Panc1 (cell line): Measurements from ENCODE around the gene EMB. TPM values are rescaled to one million over a fixed set of nuclear protein-coding genes. Genes with fewer than 3 reads are reported as not detected.
"Not testable (repeated sequence)": the region's sequence is repeated elsewhere in the genome, so short reads cannot be mapped to it uniquely, and the experiment has no call there.

Experiments
- ATAC-seq: fragments of 200-7000 bp; cut with Tn5 transposase; 2 replicates; pipeline ENCODE4 v1.9.1; 2020; ENCODE audit warnings: mild to moderate bottlenecking, moderate library complexity
- BruUV-seq: library from RNA; stranded (reverse); fragments of 400-500 nt; replicated peaks from 2 replicates; lab custom pipeline; 2021; lab: Mats Ljungman, UMichigan
- CTCF ChIA-PET: fragments of 300-600 bp; sonication (Branson Sonifier 250); formaldehyde crosslinking; loops from one replicate; lab custom pipeline; 2022; ENCODE audit warnings: antibody characterized with exemption; lab: Charles Lee
- POLR2A ChIA-PET: fragments of 300-600 bp; sonication (Branson Sonifier 250); formaldehyde crosslinking; loops from one replicate; lab custom pipeline; 2022; ENCODE audit warnings: antibody characterized with exemption; lab: Charles Lee
- DNase-seq: peaks from one replicate; pipeline ENCODE4 v3.0.0-alpha.2; 2010; ENCODE audit warnings: low read depth, low spot score
- H3K27ac ChIP-seq: 2 replicates; pipeline ENCODE4 v1.5.1; 2011; ENCODE audit warnings: mild to moderate bottlenecking, low read length, inconsistent platforms
- H3K27me3 ChIP-seq: fragments of 200-500 bp; sonication (Bioruptor generic); 2 replicates; pipeline ENCODE4 v1.6.0; 2014; ENCODE audit warnings: low read length, inconsistent platforms; ENCODE audit not compliant: control insufficient read depth, insufficient read depth
- H3K36me3 ChIP-seq: fragments of 200-500 bp; sonication (Bioruptor generic); 2 replicates; pipeline ENCODE4 v1.5.1; 2014; ENCODE audit warnings: inconsistent platforms, mild to moderate bottlenecking, low read length, moderate library complexity; ENCODE audit not compliant: control insufficient read depth, insufficient read depth
- H3K4me1 ChIP-seq: 2 replicates; pipeline ENCODE4 v1.5.1; 2011; ENCODE audit warnings: inconsistent platforms, mild to moderate bottlenecking, low read length, moderate library complexity; ENCODE audit not compliant: control insufficient read depth, insufficient read depth
- H3K4me3 ChIP-seq, 2 experiments: 2 replicates each; pipeline ENCODE4 v1.5.1; 2011 to 2012; ENCODE audit warnings: low read depth in 2 of 2, low read length in 2 of 2, mild to moderate bottlenecking in 2 of 2, inconsistent platforms in 1 of 2, moderate library complexity in 1 of 2
- H3K9me3 ChIP-seq: fragments of 200-500 bp; sonication (Bioruptor generic); 2 replicates; pipeline ENCODE4 v1.5.1; 2014; ENCODE audit warnings: low read depth, mild to moderate bottlenecking, inconsistent platforms, low read length, moderate library complexity; ENCODE audit not compliant: control insufficient read depth, insufficient read depth
- CTCF ChIP-seq: fragments of 450-650 bp; IDR thresholded peaks from 2 replicates; pipeline ENCODE4 v1.5.1; 2017; ENCODE audit warnings: mild to moderate bottlenecking
- POLR2AphosphoS5 ChIP-seq: IDR thresholded peaks from 2 replicates; pipeline ENCODE4 v1.6.1; 2012; ENCODE audit warnings: mild to moderate bottlenecking, low read depth, low read length, moderate library complexity
- REST ChIP-seq, 2 experiments: IDR thresholded peaks; 2 replicates each; pipeline ENCODE4 v1.6.1; 2011 to 2012; ENCODE audit warnings: low read depth in 2 of 2, control low read depth in 1 of 2, low read length in 1 of 2, mild to moderate bottlenecking in 1 of 2, moderate library complexity in 1 of 2; ENCODE audit not compliant: insufficient read depth in 1 of 2
- SIN3A ChIP-seq: IDR thresholded peaks from 2 replicates; pipeline ENCODE4 v1.6.1; 2012; ENCODE audit warnings: low read depth, mild to moderate bottlenecking, low read length, moderate library complexity, borderline replicate concordance; ENCODE audit not compliant: insufficient read depth
- TCF7L2 ChIP-seq: IDR thresholded peaks from 2 replicates; pipeline ENCODE4 v1.6.1; 2011; ENCODE audit warnings: mild to moderate bottlenecking, low read depth, low read length, inconsistent platforms
- in situ Hi-C: cut with HindIII; loops from 2 replicates; pipeline ENCODE4 v1.10.0; 2016; ENCODE audit warnings: low sequenced_read_pairs, low pct_unique_long_range_greater_than_20kb
- intact Hi-C: fragments of 100-400 bp; cut with micrococcal nuclease; formaldehyde crosslinking; loops from one replicate; pipeline ENCODE4 v1.10.0; 2022; ENCODE audit not compliant: unreplicated experiment
- total RNA-seq: library from RNA; stranded (reverse); gene quantifications from one replicate; pipeline ENCODE4 v1.2.1, GENCODE V29; 2021; ENCODE audit not compliant: unreplicated experiment

Gene EMB
- total RNA-seq, 1 experiment from 2014 or later = 65.9 TPM

DNA sequence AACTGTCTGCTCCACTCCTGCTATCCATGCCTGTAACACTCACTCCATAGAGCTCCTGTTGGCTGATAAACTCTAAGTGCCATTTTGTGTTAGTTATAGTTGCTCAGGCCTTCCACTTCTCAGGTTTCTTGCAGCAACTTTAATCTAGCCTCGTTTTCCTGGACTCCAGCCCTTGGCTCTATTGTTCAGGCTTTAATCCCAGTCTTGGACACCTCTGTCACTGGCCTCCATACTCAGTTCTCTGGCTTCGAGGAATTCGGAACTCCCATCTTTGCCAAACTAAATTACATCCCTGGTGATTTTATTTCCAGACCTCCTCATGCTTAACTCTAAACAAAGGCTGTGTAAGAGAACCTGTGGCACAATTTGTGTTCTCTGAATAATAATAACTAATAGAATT, 39.8 kb downstream of the EMB start:
- DNase-seq = no peak
- CTCF ChIA-PET = no interaction called here
- ATAC-seq = no peak
- no peaks in the 10 kb centered on the region for H3K4me1 ChIP-seq
- TF ChIP-seq SIN3A = no peak
- TF ChIP-seq CTCF = no peak
- no peak for TF ChIP-seq TCF7L2
- TF ChIP-seq POLR2AphosphoS5 = no peak
- no peak for TF ChIP-seq REST (IDR thresholded peaks at IDR 0.05; ENCODE audit: insufficient read depth in 1 of 2, low read depth in 2 of 2, low read length in 1 of 2)
- no peaks in the 10 kb centered on the region for H3K27me3 ChIP-seq
- H3K4me3 ChIP-seq = no peak overlapping the region
- H3K9me3 ChIP-seq = no peaks in the 10 kb centered on the region
- in situ Hi-C loops = no loop called here
- POLR2A ChIA-PET = no interaction called here
- intact Hi-C loops = no loop called here
- H3K36me3 ChIP-seq = no peaks in the 10 kb centered on the region
- BruUV-seq = no TSS peak
- no peak overlapping the region for H3K27ac ChIP-seq

DNA sequence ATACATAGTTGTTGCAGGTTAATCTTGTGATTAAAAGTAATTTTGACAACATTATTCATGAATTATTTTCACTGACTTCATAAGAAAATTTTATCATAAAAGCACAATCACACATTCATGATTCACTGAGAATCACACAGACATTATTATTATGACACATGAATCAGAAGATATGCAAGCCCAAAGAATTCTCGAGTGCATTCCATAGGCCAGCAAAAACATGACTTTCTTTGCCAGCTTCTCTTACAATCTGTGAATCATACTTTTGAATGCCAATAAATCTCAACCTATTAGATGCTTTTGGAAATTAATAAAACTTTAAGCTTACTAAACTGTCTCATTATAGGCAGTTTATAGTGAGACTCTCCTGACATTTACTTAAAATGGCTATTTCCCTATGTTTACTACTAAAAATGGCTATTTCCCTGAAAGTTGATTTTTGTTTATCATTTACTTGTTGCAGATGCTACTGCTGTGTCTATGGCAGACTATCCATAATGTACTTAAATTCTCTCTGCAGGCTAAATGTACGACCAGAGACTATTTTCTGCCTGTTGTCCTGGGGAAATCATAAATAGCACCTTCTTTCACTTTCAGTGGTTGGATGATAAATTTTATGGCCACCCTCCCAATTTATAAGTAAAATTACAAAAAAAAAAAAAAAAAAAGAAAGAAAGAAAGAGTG, 47.0 kb downstream of the EMB start:
- H3K9me3 ChIP-seq, in situ Hi-C loops, H3K36me3 ChIP-seq, H3K4me1 ChIP-seq, CTCF ChIA-PET, intact Hi-C loops, H3K4me3 ChIP-seq, H3K27me3 ChIP-seq, H3K27ac ChIP-seq, POLR2A ChIA-PET, BruUV-seq: not testable (repeated sequence)
- DNase-seq = peak; percentile 28
- peak; percentile 77 for ATAC-seq

DNA sequence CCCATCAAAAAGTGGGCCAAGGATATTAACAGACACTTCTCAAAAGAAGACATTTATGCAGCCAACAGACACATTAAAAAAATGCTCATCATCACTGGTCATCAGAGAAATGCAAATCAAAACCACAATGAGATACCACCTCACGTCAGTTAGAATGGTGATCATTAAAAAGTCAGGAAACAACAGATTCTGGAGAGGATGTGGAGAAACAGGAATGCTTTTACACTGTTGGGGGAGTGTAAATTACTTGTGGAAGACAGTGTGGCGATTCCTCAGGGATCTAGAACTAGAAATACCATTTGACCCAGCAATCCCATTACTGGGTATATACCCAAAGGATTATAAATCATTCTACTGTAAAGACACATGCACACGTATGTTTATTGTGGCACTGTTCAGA, 48.8 kb downstream of the EMB start:
- in situ Hi-C loops, BruUV-seq: not testable (repeated sequence)

DNA sequence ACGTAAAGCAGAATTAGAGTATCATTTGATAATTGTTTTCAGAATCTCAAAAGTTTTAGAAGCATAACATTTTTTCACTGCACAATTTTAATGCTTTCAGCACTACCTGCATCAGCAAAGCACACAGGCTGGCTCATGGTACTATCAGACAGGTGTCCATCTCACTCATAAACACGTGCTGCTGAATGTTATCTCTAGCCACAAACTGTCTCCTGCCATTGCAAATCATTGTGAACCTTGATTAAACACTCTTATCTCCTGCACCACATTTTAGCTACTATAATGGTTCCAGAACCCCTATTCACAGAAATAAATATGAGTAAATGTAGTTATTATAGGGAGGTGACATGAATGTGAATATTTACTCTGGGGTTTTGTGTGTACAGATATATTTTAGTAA, 56.7 kb downstream of the EMB start:
- H3K9me3 ChIP-seq, H3K4me1 ChIP-seq, POLR2A ChIA-PET, H3K36me3 ChIP-seq, BruUV-seq, CTCF ChIA-PET, H3K27me3 ChIP-seq, H3K4me3 ChIP-seq, DNase-seq, in situ Hi-C loops, H3K27ac ChIP-seq, intact Hi-C loops, ATAC-seq: not testable (repeated sequence)

More for the DNA sequence above, 48.8 kb downstream of the EMB start:
- DNase-seq, H3K36me3 ChIP-seq, H3K27me3 ChIP-seq, H3K4me1 ChIP-seq, POLR2A ChIA-PET, H3K27ac ChIP-seq, H3K9me3 ChIP-seq, intact Hi-C loops, ATAC-seq, CTCF ChIA-PET, H3K4me3 ChIP-seq: not testable (repeated sequence)

DNA sequence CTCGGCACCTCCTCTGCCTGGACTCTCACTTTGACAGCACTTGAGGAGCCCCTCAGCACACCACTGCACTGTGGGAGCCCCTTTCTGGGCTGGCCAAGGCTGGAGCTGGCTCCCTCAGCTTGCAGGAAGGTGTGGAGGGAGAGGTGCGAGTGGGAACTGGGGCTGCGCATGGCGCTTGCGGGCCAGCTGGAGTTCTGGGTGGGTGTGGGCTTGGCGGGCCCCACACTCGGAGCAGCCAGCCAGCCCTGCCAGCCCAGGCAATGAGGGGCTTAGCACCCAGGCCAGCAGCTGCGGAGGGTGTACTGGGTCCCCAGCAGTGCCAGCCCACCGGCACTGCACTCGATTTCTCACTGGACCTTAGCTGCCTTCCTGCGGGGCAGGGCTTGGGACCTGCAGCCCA, 64.4 kb downstream of the EMB start:
- CTCF ChIA-PET, in situ Hi-C loops, DNase-seq, ATAC-seq, H3K4me3 ChIP-seq, H3K27ac ChIP-seq, H3K4me1 ChIP-seq, H3K9me3 ChIP-seq, BruUV-seq, intact Hi-C loops, H3K27me3 ChIP-seq, H3K36me3 ChIP-seq, POLR2A ChIA-PET: not testable (repeated sequence)
